Activated naive CD4-positive, alpha-beta T cell treated with Interleukin-2 at 50 U/mL for 16 hours (primary cell): ENCODE results near the gene EVPL.

Experiments
- DNase-seq: peaks from one replicate; pipeline ENCODE4 v3.0.0-alpha.2; 2020

Gene EVPL

GRCh38 chr17:76017481-76018339 lies 9.4 kb downstream of the EVPL start:
- DNase-seq: no peak

GRCh38 chr17:76014925-76015261 lies 12.2 kb downstream of the EVPL start:
- no peak for DNase-seq

GRCh38 chr17:76014100-76014924 lies 12.8 kb downstream of the EVPL start:
- DNase-seq: peak; percentile 78

- no peak for DNase-seq
Observed at GRCh38 chr17:76013377-76013932, 13.7 kb downstream of the EVPL start.

- DNase-seq: no peak
Observed at GRCh38 chr17:76011951-76012350, 15.2 kb downstream of the EVPL start.

GRCh38 chr17:76009969-76010661 lies 17.0 kb downstream of the EVPL start:
- no peak for DNase-seq

GRCh38 chr17:76009447-76009846 lies 17.7 kb downstream of the EVPL start:
- DNase-seq: no peak

- no peak for DNase-seq
Observed at GRCh38 chr17:76008630-76009425, 18.3 kb downstream of the EVPL start.

- DNase-seq: no peak
Observed at GRCh38 chr17:76008208-76008607, 18.9 kb downstream of the EVPL start.

GRCh38 chr17:76007850-76008165 lies 19.3 kb downstream of the EVPL start:
- DNase-seq: no peak

GRCh38 chr17:76007131-76007849 lies 19.8 kb downstream of the EVPL start:
- no peak for DNase-seq

GRCh38 chr17:76005263-76006149 lies 21.6 kb downstream of the EVPL start:
- peak; percentile 82 for DNase-seq

- DNase-seq: no peak
Observed at GRCh38 chr17:76004750-76005262, 22.3 kb downstream of the EVPL start.

GRCh38 chr17:76003915-76004314 lies 23.2 kb downstream of the EVPL start:
- DNase-seq: no peak

GRCh38 chr17:76002100-76002499 lies 25.0 kb downstream of the EVPL start:
- no peak for DNase-seq

- DNase-seq: no peak
Observed at GRCh38 chr17:76000755-76001521, 26.2 kb downstream of the EVPL start, which contains the start of gene CDK3. TSS of gene CDK3 (plus strand) at chr17:76000855. CDS start at chr17:76001426, 571 bp downstream.

GRCh38 chr17:76000016-76000754 lies 26.9 kb downstream of the EVPL start:
- DNase-seq: peak; percentile 64

- DNase-seq: no peak
Observed at GRCh38 chr17:75998327-75998795, 28.7 kb downstream of the EVPL start.
